Activated CD8-positive, alpha-beta memory T cell treated with anti-CD3 and anti-CD28 coated beads, Interleukin-2, amount 50 U/mL, for 24 hours (primary cell): ENCODE measurements around the gene ARID3A.

Experiments
- DNase-seq: peaks from one replicate; pipeline ENCODE4 v3.0.0-alpha.2; 2020; ENCODE audit errors: extremely low read depth

Gene ARID3A

DNA sequence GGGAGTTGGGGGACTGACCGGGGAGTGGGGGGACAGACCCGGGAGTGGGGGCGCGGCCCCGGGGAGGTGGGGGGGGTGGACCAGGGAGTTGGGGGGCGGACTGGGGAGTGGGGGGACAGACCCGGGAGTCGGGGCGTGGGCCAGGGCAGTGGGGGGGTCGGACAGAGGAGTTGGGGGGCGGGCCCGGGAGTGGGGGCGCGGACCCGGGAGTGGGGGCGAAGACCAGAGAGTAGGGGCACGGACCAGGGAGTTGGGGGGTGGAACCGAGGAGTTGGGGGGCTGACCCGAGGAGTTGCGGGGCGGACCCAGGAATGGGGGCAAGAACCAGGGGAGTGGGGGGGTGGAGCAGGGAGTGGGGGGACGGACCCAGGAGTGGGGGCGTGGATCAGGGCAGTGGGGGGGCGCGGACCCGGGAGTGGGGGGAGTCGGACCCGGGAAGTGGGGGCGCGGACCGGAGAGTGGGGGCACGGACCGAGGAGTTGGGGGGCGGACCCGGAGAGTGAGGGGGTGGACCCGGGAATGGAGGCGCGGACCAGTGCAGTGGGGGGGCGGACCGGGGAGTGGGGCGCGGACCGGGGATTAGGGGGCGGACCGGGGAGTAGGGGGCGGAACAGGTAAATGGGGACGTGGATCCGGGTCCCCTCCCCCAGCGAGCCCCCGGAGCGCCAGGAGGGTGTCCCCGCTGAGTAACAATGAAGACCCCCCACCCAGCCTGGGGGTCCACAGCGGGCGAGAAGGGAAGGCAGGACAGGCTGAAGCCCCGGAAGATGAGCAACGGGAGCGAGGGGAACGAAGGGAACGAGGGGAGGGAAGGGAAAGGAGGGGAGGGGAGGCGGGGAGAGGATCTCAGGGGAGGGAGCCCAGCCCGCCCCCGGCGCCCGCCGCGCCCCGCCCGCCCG is 13.4 kb upstream of the ARID3A start:
- DNase-seq, result no peak

DNA sequence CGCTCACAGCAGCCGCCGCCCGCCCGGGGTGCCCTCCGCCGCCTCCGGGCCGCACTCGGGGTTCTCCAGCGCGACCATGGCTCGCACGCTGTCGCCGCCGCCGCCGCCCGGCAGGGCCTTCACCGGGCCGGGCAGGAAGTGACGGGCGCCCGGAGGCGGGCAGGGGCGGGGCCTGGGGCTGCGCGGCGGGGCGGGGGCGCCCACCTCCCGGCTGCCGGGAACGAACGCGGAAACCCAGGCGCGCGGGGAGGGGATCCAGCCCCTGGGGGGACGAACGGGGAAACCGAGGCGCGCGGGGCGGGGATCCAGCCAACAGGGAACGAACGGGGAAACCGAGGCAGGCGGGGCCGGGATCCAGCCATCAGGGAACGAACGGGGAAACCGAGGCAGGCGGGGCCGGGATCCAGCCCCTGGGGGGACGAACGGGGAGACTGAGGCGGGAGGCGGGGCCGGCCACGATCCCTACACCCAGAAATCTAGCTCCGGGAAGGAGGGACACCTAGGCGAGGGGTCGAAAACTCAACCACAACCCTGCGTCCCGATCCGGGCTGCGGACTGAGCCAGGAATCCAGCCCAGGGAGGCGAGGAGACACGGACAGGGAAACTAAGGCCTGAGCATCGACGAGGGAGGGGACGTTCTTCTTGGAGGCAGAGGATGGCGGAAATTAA is 12.6 kb upstream of the ARID3A start, which contains the start of gene R3HDM4:
R3HDM4 (minus strand) TSS at position 140 of the 669 bp plus-strand sequence; CDS start at position 78, 62 bp downstream.
- DNase-seq, result no peak

- DNase-seq, result no peak
Observed at GRCh38 chr19:916645-917322, 9.1 kb upstream of the ARID3A start.

GRCh38 chr19:917323-918151 is 8.3 kb upstream of the ARID3A start, which contains the start of gene KISS1R:
TSS of gene KISS1R (plus strand) at chr19:917333. CDS start at chr19:917503, 170 bp downstream.
- DNase-seq, result no peak

- DNase-seq, result no peak
Observed at GRCh38 chr19:918152-918437, 7.7 kb upstream of the ARID3A start.

DNA sequence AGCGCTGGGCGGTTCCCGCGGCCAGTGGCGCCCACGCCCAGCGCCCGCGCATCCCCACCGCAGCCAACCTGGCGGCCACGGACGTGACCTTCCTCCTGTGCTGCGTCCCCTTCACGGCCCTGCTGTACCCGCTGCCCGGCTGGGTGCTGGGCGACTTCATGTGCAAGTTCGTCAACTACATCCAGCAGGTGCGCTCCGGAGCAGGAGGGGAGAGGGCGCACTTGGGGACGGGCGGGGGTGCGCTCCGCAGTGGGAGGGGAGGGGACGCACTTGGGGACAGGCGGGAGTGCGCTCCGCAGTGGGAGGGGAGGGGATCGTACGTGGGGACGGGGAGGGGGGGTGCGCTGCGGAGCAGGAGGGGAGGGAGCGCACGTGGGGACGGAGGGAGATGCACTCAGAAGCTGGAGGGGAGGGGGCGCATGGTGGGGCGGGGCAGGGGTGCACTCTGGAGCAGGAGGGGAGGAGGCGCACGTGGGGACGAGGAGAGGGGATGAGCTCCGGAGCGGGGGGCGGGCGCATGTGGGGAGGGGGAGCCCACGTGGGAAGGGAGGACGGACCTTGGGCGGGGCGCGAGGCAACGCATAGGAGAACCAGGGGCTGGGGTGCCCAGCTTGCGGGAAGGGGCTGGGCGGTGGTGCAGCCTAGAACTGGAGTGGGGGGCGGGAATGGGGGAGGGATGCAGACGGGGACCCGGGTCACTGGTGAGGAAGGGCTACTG is 7.2 kb upstream of the ARID3A start:
- DNase-seq, result no peak

GRCh38 chr19:919199-920050 is 6.4 kb upstream of the ARID3A start:
- DNase-seq, result no peak

- DNase-seq, result no peak
Observed at GRCh38 chr19:920051-920864, 5.6 kb upstream of the ARID3A start.

DNA sequence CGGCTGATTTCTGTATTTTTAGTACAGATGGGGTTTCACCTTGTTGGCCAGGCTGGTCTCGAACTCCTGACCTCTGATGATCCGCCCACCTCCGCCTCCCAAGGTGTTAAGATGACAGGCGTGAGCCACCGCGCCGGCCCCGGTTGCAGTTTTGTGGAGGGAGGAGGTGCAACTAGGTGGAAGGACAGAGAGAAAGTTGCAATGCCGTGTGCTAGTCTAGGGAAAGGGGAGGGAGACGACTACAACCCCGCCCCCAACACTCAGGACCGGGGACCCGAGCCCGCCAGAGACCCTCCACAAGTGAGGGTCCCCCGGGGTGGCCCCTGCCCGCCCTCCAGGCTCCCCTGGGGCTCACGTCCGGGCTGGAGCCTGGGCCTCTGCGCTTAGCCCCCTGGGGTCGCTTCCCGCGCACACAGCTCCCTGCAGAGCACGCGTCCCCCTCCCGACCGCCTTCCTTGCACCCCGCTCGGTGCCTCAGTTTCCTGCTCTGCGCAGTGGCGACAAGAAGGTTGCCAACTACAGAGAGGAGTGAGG is 1.2 kb upstream of the ARID3A start:
- no peak for DNase-seq

DNA sequence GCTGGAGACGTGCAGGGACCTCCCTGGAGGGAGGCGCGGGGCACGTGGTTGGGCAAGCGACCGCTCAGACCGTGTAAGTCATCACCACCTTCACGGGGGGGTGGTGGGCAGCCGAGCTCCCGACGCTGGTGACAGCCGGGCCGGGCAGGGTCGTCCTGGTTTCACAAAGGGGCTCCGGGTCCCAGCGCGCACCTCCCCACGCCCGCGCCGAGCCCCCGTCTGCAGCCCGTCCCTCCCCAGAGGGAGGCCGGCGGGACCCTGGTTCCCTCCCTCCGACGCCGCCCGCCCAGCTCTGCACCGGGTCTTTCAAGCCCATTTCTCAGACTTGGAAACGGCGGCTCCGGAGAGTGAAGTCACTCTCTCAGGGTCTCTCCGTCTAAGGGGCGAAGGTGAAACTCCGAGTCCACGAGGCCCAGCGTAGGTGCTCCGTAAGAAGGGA is 729 bp upstream of the ARID3A start:
- DNase-seq, result no peak

- no peak for DNase-seq
Observed at GRCh38 chr19:926323-926588, 421 bp downstream of the ARID3A start.

DNA sequence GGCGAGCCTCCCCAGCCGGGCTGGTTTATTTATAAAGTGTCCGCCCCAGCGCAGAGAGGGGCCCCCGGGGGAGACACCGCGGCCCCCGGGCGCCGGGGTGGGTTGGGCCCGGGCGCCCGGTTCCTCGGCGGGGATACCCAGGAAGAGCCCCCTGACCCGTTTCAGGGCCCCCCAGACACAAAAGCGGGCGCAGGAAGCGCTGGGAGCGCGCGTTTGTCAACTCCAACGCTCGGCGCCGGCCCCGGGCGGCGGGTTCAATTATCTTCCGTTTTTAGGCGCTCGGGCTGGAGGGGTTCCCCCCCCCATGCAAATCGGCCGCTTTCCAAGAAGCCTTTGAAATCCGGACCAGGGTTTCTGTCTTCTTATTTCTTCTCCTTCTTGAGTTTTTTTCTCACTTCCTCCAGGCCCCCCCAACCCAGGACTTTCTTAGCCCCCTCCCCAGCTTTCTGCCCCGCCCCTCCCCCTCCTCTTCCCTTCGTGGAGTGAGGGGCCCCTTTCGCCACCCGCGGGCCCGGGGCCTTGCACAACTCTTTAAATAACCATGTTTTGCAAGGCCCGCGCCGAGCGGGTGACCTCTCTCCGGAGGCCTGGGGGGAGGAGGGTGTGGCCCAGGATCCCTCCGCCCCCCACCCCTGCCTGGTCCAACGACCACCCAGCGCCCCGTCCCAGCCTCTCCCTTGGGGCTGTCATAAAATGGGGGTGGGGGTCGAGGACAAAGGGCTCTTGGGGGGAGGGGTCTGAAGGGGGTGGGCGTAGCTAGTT is 935 bp downstream of the ARID3A start:
- DNase-seq, result no peak

- DNase-seq, result no peak
Observed at GRCh38 chr19:927351-927779, 1.5 kb downstream of the ARID3A start.

DNA sequence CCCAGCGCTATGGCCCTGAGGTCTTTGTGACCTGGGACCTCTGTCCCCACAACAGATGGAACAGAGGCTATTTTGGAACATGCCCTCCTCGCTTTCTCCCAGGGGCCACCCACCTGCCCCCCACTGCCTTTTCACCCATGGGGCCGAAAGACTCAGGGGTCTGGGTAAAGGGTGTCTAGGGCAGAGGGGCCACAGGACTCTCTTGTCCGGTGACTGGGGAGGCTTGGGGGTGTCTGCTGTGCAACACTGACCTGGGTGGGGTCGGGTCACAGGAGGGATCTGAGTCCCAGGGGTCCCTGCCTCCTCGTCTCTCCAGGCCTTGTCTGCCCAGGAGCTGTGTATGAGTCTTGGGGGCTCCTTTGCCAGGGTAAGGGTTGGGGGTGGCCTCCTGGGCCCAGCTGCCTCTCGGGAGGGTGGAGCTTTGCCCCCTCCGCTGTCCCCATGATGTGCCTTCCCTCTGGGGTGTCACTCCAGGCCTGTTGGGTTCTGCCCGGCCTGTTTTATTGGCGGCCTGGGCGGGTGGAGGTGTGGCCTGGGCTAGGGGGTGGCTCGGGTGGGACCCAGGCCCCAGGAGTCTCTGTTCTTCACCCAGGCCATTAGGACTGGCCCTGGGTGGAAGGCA is 2.1 kb downstream of the ARID3A start:
- DNase-seq, result no peak

DNA sequence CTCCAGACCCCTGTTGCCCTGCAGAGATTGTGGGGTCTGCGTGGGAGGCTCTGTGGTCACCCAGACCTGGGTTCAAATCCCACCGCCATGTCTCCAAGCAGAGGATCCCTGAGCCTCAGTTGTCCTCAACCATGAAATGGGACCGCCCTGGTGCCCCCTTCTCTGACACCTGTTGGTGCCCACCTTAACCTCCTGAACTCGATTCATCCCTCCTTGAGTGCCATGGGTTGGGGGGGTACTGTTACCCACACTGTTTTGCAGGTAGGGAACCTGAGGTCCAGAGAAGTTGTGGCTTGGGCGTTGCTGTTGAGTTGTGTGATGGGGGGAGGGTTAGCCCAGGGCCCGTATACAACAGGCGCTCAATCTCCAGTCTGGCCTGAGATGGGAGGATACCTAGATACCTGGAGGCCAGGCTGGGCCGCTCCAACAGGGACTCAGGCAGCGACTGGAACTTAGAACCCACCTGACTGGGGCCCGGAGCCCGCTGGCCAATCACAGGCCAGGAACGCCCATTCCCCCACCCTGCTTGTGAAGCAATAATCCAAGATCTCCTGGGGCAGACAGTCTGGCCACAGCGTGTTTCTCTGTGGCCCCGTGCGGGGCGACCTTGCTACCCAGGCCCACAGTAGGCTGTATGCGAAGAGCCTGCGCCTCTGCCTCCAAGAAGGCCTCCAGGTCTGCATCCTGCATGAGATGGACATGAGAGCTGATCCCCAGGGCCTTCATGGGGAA is 2.8 kb downstream of the ARID3A start:
- DNase-seq, result no peak

GRCh38 chr19:929203-929890 is 3.5 kb downstream of the ARID3A start:
- no peak for DNase-seq

- no peak for DNase-seq
Observed at GRCh38 chr19:929891-930258, 4.0 kb downstream of the ARID3A start.
